Esophagus muscularis mucosa (tissue), 4 donors: ENCODE measurements around the gene DOC2A.

Source experiments
- CTCF ChIP-seq, 3 experiments: fragments of 200-600 bp in 2 of 3; fragments of 450-650 bp in 1 of 3; sonication (generic) in 2 of 3; IDR thresholded peaks; one replicate each; pipeline ENCODE4 v1.5.1; 2017 to 2019; ENCODE audit warnings: antibody characterized with exemption in 3 of 3, mild to moderate bottlenecking in 2 of 3, moderate library complexity in 1 of 3
- EP300 ChIP-seq: sonication (generic); formaldehyde crosslinking; IDR thresholded peaks from one replicate; pipeline ENCODE4 v1.6.1; 2017; ENCODE audit warnings: antibody characterized with exemption
- POLR2AphosphoS5 ChIP-seq, 2 donors: sonication (generic); formaldehyde crosslinking; IDR thresholded peaks; one replicate each; pipeline ENCODE4 v1.6.1; 2017; ENCODE audit warnings: antibody characterized with exemption in 2 of 2

GRCh38 chr16:30046588-30046987, 35.8 kb upstream of the DOC2A start:
- TF ChIP-seq CTCF (IDR thresholded peaks at IDR 0.05) (no peak), EP300 (no peak), POLR2AphosphoS5 (IDR thresholded peaks at IDR 0.05) (no peak)
